Keratinocyte (primary cell): ENCODE measurements around the gene FAM229B. TPM values are rescaled to one million over a fixed set of nuclear protein-coding genes. Genes with fewer than 3 reads are reported as not detected.

ENCODE experiments used
- DNase-seq: peaks from one replicate; pipeline ENCODE4 v3.0.0-alpha.2; 2011; ENCODE audit warnings: low read depth, missing footprints, low spot score
- FAIRE-seq: peaks from 2 replicates; lab custom pipeline; 2011; peaks lifted over from hg19 to GRCh38; lab: Jason Lieb, UNC
- H2AFZ ChIP-seq: 2 replicates; pipeline ENCODE4 v1.6.0; 2012; ENCODE audit warnings: low read length, control low read depth, inconsistent platforms; ENCODE audit not compliant: control insufficient read depth
- H3K27ac ChIP-seq: 2 replicates; pipeline ENCODE4 v1.5.1; 2011; ENCODE audit warnings: low read length; ENCODE audit not compliant: control insufficient read depth, insufficient read depth
- H3K27me3 ChIP-seq: 3 replicates; pipeline ENCODE4 v1.6.0; 2011; ENCODE audit warnings: low read length; ENCODE audit not compliant: control insufficient read depth, insufficient read depth; ENCODE audit errors: extremely low read depth
- H3K36me3 ChIP-seq, 2 experiments: 2 replicates in 1 of 2; 3 replicates in 1 of 2; pipeline ENCODE4 v1.5.1; 2011; ENCODE audit warnings: low read length in 2 of 2, mild to moderate bottlenecking in 1 of 2; ENCODE audit not compliant: control insufficient read depth in 2 of 2, insufficient read depth in 2 of 2; ENCODE audit errors: extremely low read depth in 1 of 2
- H3K4me1 ChIP-seq: 3 replicates; pipeline ENCODE4 v1.5.1; 2011; ENCODE audit warnings: low read length; ENCODE audit not compliant: control insufficient read depth, insufficient read depth; ENCODE audit errors: extremely low read depth
- H3K4me2 ChIP-seq: 3 replicates; pipeline ENCODE4 v1.6.0; 2011; ENCODE audit warnings: low read depth, low read length; ENCODE audit not compliant: control insufficient read depth, insufficient read depth; ENCODE audit errors: extremely low read depth
- H3K4me3 ChIP-seq, 3 experiments: fragments of 200-600 bp in 1 of 3; sonication (generic) in 1 of 3; 2 replicates in 2 of 3; 3 replicates in 1 of 3; pipeline ENCODE4 v1.5.1; 2011 to 2016; ENCODE audit warnings: low read length in 3 of 3, mild to moderate bottlenecking in 3 of 3, control low read depth in 2 of 3, inconsistent platforms in 1 of 3, low read depth in 1 of 3, mixed read lengths in 1 of 3, mixed run types in 1 of 3, moderate library complexity in 1 of 3; ENCODE audit not compliant: control insufficient read depth in 2 of 3, insufficient read depth in 2 of 3; ENCODE audit errors: extremely low read depth in 1 of 3
- H3K79me2 ChIP-seq: 2 replicates; pipeline ENCODE4 v1.6.0; 2012; ENCODE audit warnings: low read length; ENCODE audit not compliant: control insufficient read depth, insufficient read depth
- H3K9ac ChIP-seq: 3 replicates; pipeline ENCODE4 v1.6.0; 2011; ENCODE audit warnings: low read length; ENCODE audit not compliant: control insufficient read depth, insufficient read depth; ENCODE audit errors: extremely low read depth
- H3K9me1 ChIP-seq: 3 replicates; pipeline ENCODE4 v1.6.0; 2011; ENCODE audit warnings: low read length; ENCODE audit not compliant: control insufficient read depth, insufficient read depth; ENCODE audit errors: extremely low read depth
- H3K9me3 ChIP-seq: 2 replicates; pipeline ENCODE4 v1.5.1; 2012; ENCODE audit warnings: low read depth, low read length; ENCODE audit not compliant: control insufficient read depth
- H4K20me1 ChIP-seq: 3 replicates; pipeline ENCODE4 v1.6.0; 2011; ENCODE audit warnings: low read length; ENCODE audit not compliant: control insufficient read depth, insufficient read depth; ENCODE audit errors: extremely low read depth
- CTCF ChIP-seq, 3 experiments: IDR thresholded peaks in 1 of 3; conservative IDR thresholded peaks in 1 of 3; optimal IDR thresholded peaks in 1 of 3; 2 replicates in 2 of 3; 3 replicates in 1 of 3; pipeline versions ENCODE3 to v1.5.1; 2011; ENCODE audit warnings: low read length in 3 of 3, mild to moderate bottlenecking in 3 of 3, moderate library complexity in 2 of 3, control low read depth in 1 of 3, inconsistent platforms in 1 of 3; ENCODE audit not compliant: insufficient read depth in 2 of 3; ENCODE audit errors: extremely low read depth in 1 of 3
- EZH2 ChIP-seq: IDR thresholded peaks from one replicate; pipeline ENCODE4 v1.6.1; 2012; ENCODE audit warnings: inconsistent platforms, mild to moderate bottlenecking, low read length, moderate library complexity
- dilution Hi-C: fragments of 300-500 bp; cut with MboI; formaldehyde crosslinking; loops from one replicate; pipeline ENCODE4 v1.7.0; 2020; ENCODE audit warnings: low sequenced_read_pairs; ENCODE audit not compliant: extremely low pct_ligation_motif_present
- polyA plus RNA-seq, 5 experiments: library from polyadenylated mRNA; depleted of rRNA in 3 of 5; stranded (reverse) in 3 of 5; stranded (forward) in 1 of 5; unstranded in 1 of 5; fragments of >200 nt; gene quantifications; 1 replicate in 1 of 5; 2 replicates in 3 of 5; 3 replicates in 1 of 5; pipeline versions ENCODE4 v1.2.1 to v1.2.3, GENCODE V29; 2011 to 2012; ENCODE audit warnings: missing spikeins in 2 of 5, low read depth in 1 of 5, low replicate concordance in 1 of 5

FAM229B gene
- polyA plus RNA-seq, 1 donor (not counting 4 experiments of a cell fraction or from before 2014, with no cell fraction given): 15.0 TPM

- no peak overlapping the region for H3K9ac ChIP-seq
- H4K20me1 ChIP-seq: no peaks in the 10 kb centered on the region
- no peaks in the 10 kb centered on the region for H3K4me1 ChIP-seq
- no peaks in the 10 kb centered on the region for H3K9me3 ChIP-seq
- H3K9me1 ChIP-seq: no peaks in the 10 kb centered on the region
- dilution Hi-C loops: no loop called here
- no peak for FAIRE-seq
- H3K27me3 ChIP-seq: no peaks in the 10 kb centered on the region
- no peaks in the 10 kb centered on the region for H3K79me2 ChIP-seq
- H3K4me2 ChIP-seq: no peak overlapping the region
- no peak overlapping the region for H2AFZ ChIP-seq
- H3K36me3 ChIP-seq: no peaks in the 10 kb centered on the region
- TF ChIP-seq CTCF (optimal IDR thresholded peaks at IDR 0.05 in 1 of 3, IDR thresholded peaks at IDR 0.05 in 1 of 3, conservative IDR thresholded peaks at IDR 0.05 in 1 of 3; ENCODE audit: extremely low read depth in 1 of 3, insufficient read depth in 2 of 3, low read length in 3 of 3): no peak
- no peak for TF ChIP-seq EZH2
- no peak overlapping the region for H3K4me3 ChIP-seq
- H3K27ac ChIP-seq: no peak overlapping the region
- no peak for DNase-seq
Measured at GRCh38 chr6:112065426-112065986, 21.9 kb upstream of the FAM229B start.

- no peak for DNase-seq
- FAIRE-seq: no peak
- Histone ChIP-seq H3K27ac (no peak overlapping the region), H3K36me3 (no peaks in the 10 kb centered on the region), H3K79me2 (no peaks in the 10 kb centered on the region), H3K9me1 (no peaks in the 10 kb centered on the region), H3K27me3 (no peaks in the 10 kb centered on the region), H3K4me2 (no peak overlapping the region), H4K20me1 (no peaks in the 10 kb centered on the region), H3K4me3 (no peak overlapping the region), H3K9me3 (no peaks in the 10 kb centered on the region), H2AFZ (no peak overlapping the region), H3K4me1 (no peaks in the 10 kb centered on the region), H3K9ac (no peak overlapping the region)
- dilution Hi-C loops: no loop called here
- TF ChIP-seq EZH2: no peak
- TF ChIP-seq CTCF (optimal IDR thresholded peaks at IDR 0.05 in 1 of 3, IDR thresholded peaks at IDR 0.05 in 1 of 3, conservative IDR thresholded peaks at IDR 0.05 in 1 of 3; ENCODE audit: extremely low read depth in 1 of 3, insufficient read depth in 2 of 3, low read length in 3 of 3): no peak
Measured at GRCh38 chr6:112066606-112067005, 20.8 kb upstream of the FAM229B start.
